Measurements from ENCODE around the gene GNPNAT1. TPM values are rescaled to one million over a fixed set of nuclear protein-coding genes. Genes with fewer than 3 reads are reported as not detected.

The GNPNAT1 gene
- total RNA-seq: 14.6 and 32.8 TPM in 2 replicates

DNA sequence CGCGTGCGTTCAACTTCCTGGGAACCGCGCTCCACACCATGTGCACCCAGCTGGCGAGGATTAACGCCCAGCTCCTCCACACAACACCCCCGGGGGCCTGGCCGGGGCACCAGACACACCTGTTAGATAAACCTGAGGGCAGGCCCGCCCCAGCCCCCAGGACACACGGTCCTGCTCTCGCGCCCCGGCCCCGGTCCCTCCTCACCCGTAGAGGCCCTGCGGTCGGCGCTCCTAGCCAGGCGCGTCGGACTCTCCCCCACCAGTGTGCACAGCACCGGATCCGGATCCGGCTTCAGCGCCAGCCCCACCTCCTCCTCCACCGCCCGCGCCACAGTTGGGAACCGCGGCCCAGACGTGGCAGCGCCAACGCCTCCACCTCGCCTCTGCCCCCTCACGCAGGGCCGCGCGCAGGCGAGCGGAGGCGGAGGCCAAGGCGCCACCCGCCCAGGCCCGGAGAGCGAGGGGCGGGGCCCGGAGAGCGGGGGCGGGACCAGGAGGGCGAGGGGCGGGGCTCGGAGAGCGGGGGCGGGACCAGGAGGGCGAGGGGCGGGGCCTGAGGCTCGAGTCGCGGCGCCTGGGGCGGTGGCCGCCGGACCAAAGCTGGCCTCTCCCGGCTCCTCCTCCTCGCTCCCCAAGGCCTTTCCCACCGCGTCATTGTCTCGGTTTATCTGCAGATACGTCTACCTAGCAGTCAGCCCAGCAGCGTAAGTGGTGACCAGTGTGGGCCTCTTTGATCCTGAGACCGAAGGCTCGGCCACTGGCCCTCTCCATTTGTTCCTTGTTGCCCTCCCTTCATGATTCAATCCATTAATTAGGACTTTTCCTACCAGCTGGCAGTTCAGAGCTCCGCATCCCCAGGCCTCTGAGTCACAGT is at the start of gene GNPNAT1:
TSS of gene GNPNAT1 (minus strand) at position 385 of the 874 bp plus-strand sequence. CDS start 6,957 bp downstream, outside the sequence.

DNA sequence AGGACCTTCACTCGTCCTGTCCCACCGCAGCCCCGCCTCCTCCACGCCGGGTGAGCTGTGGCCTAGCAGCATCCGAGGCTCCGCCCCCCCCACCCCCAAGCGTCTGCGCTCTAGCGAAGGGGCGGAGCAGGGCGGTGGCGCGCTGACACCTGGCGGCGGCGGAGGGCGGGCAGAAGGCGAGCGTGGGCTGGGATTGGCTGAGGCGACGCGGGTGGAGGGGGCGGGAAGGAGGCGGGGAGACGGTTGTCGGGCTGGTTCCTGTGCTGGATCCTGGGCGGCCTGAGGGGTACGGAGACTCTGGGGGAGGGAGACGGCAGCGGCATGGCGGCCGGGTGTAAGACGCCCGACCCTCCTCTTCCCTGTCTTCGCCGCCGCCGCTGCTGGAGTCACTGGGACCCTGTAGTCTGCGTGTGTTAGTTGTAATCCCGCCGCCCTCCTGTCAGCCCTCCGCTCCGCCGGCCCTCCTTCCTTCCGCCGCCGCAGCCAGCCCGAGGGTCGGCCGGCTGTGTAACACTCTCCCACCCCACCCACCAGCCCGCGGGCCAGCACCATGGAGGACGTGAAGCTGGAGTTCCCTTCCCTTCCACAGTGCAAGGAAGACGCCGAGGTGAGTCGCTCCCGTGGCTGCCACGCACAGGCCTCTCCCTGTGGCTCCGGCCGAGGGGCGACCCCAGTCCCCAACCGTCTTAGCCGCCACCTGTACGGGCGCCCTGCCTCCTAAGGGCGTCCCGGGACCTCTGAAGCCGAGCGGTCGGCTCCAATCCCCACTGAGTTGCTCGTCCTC is 61.3 kb downstream of the GNPNAT1 start, which contains the start of gene STYX:
TSS of gene STYX (plus strand) at position 242 of the 784 bp plus-strand sequence. CDS start at position 551, 309 bp downstream.

Other genes starting within 250 kb of the GNPNAT1 start
- 3.6 and 5.5 TPM in 2 replicates for gene TXNDC16, start 239.1 kb downstream of the GNPNAT1 start, total RNA-seq
- 1.3 and 1.6 TPM in 2 replicates for gene GPR137C, start 238.8 kb downstream of the GNPNAT1 start, total RNA-seq
- gene ERO1A, start 96.0 kb downstream of the GNPNAT1 start, total RNA-seq: 33.6 and 65.0 TPM in 2 replicates
- 40.8 and 66.3 TPM in 2 replicates for gene PSMC6, start 84.4 kb downstream of the GNPNAT1 start, total RNA-seq
- 10.0 and 10.3 TPM in 2 replicates for gene STYX, start 61.4 kb downstream of the GNPNAT1 start, total RNA-seq
- 73.2 and 74.8 TPM in 2 replicates for gene FERMT2, start 159.4 kb upstream of the GNPNAT1 start, total RNA-seq